Right lung (tissue), 5 donors: ENCODE data around the gene OR10K1. TPM values are rescaled to one million over a fixed set of nuclear protein-coding genes. Genes with fewer than 3 reads are reported as not detected.

Source experiments
- polyA plus RNA-seq, 5 donors: library from polyadenylated mRNA; unstranded; fragments of 120-200 nt; gene quantifications; one replicate each; pipeline versions ENCODE4 v1.2.1 to v1.2.3, GENCODE V29; 2013; ENCODE audit warnings: inconsistent platforms in 1 of 5, low replicate concordance in 1 of 5; ENCODE audit not compliant: insufficient read length in 5 of 5, insufficient read depth in 1 of 5

The OR10K1 gene
- polyA plus RNA-seq, 5 donors, result 0.04 TPM; not detected in 4

Other genes with a start within 250 kb of the OR10K1 start
- not detected for gene CD1A, start 207.4 kb upstream of the OR10K1 start, polyA plus RNA-seq
- 1 to 10 TPM; 1.4 to 3.6 (median 1.6) TPM for gene CD1C, start 171.9 kb upstream of the OR10K1 start, polyA plus RNA-seq
- not detected for gene CD1B, start 130.3 kb upstream of the OR10K1 start, polyA plus RNA-seq
- gene CD1E, start 107.9 kb upstream of the OR10K1 start, polyA plus RNA-seq, result under 1 TPM in 3 of 5 donors, not detected in 2; 0.16 to 0.31 (median 0.22) TPM
- not detected for gene OR10T2, start 62.4 kb upstream of the OR10K1 start, polyA plus RNA-seq
- gene OR10K2, start 35.6 kb upstream of the OR10K1 start, polyA plus RNA-seq, result under 1 TPM in 1 of 5 donors, not detected in 4; 0.08 TPM
- not detected for gene OR10R2, start 10.4 kb downstream of the OR10K1 start, polyA plus RNA-seq
- under 1 TPM in 1 of 5 donors, not detected in 4; 0.13 TPM for gene OR6Y1, start 92.6 kb downstream of the OR10K1 start, polyA plus RNA-seq
- not detected for gene OR6P1, start 108.7 kb downstream of the OR10K1 start, polyA plus RNA-seq
- gene OR10X1, start 118.1 kb downstream of the OR10K1 start, polyA plus RNA-seq, result not detected
- gene OR10Z1, start 143.4 kb downstream of the OR10K1 start, polyA plus RNA-seq, result under 1 TPM; 0.19 to 0.70 (median 0.29) TPM
- gene SPTA1, start 224.9 kb downstream of the OR10K1 start, polyA plus RNA-seq, result 10 to 100 TPM in 2 of 5 donors, 1 to 10 TPM in 3; 8.3 to 26.4 (median 8.9) TPM
- not detected for gene OR6K2, start 238.8 kb downstream of the OR10K1 start, polyA plus RNA-seq